ENCODE data around the gene FIBCD1. TPM values are rescaled to one million over a fixed set of nuclear protein-coding genes. Genes with fewer than 3 reads are reported as not detected.

The FIBCD1 gene
- total RNA-seq, 1 experiment from 2014 or later = not detected

GRCh38 chr9:130945173-130945572, 6.1 kb upstream of the FIBCD1 start:
- Histone ChIP-seq H3K4me3 (no peak overlapping the region), H3K36me3 (no peaks in the 10 kb centered on the region), H3K27me3 (peaks cover 13% of the 10 kb centered on the region), H3K9me3 (no peaks in the 10 kb centered on the region)
- no peak for DNase-seq

- no peak for DNase-seq
- Histone ChIP-seq H3K36me3 (no peaks in the 10 kb centered on the region), H3K9me3 (no peaks in the 10 kb centered on the region), H3K4me3 (no peak overlapping the region), H3K27me3 (peaks cover 16% of the 10 kb centered on the region)
These were observed 5.5 kb upstream of the FIBCD1 start for GRCh38 chr9:130944510-130945058.

GRCh38 chr9:130943777-130944176, 4.7 kb upstream of the FIBCD1 start:
- Histone ChIP-seq H3K27me3 (peaks cover 22% of the 10 kb centered on the region), H3K9me3 (no peaks in the 10 kb centered on the region), H3K36me3 (no peaks in the 10 kb centered on the region), H3K4me3 (no peak overlapping the region)
- DNase-seq = no peak

GRCh38 chr9:130943221-130943620, 4.2 kb upstream of the FIBCD1 start:
- Histone ChIP-seq H3K9me3 (no peaks in the 10 kb centered on the region), H3K4me3 (no peak overlapping the region), H3K36me3 (no peaks in the 10 kb centered on the region), H3K27me3 (peaks cover 23% of the 10 kb centered on the region)
- DNase-seq = peak; percentile 36

GRCh38 chr9:130942679-130943078, 3.6 kb upstream of the FIBCD1 start:
- DNase-seq = no peak
- H3K9me3 ChIP-seq = no peaks in the 10 kb centered on the region
- no peak overlapping the region for H3K4me3 ChIP-seq
- H3K36me3 ChIP-seq = no peaks in the 10 kb centered on the region
- peaks cover 23% of the 10 kb centered on the region for H3K27me3 ChIP-seq

GRCh38 chr9:130942084-130942483, 3.0 kb upstream of the FIBCD1 start:
- H3K27me3 ChIP-seq = peaks cover 23% of the 10 kb centered on the region
- DNase-seq = no peak
- H3K36me3 ChIP-seq = no peaks in the 10 kb centered on the region
- H3K9me3 ChIP-seq = no peaks in the 10 kb centered on the region
- no peak overlapping the region for H3K4me3 ChIP-seq

GRCh38 chr9:130940693-130941576, 1.9 kb upstream of the FIBCD1 start:
- H3K9me3 ChIP-seq = no peaks in the 10 kb centered on the region
- H3K27me3 ChIP-seq = peaks cover 23% of the 10 kb centered on the region
- peak; percentile 28 for DNase-seq
- H3K4me3 ChIP-seq = no peak overlapping the region
- H3K36me3 ChIP-seq = no peaks in the 10 kb centered on the region

- Histone ChIP-seq H3K27me3 (peaks cover 23% of the 10 kb centered on the region), H3K4me3 (no peak overlapping the region), H3K36me3 (no peaks in the 10 kb centered on the region), H3K9me3 (no peaks in the 10 kb centered on the region)
- DNase-seq = no peak
These were observed 1.0 kb upstream of the FIBCD1 start for GRCh38 chr9:130940027-130940549.

- Histone ChIP-seq H3K9me3 (no peaks in the 10 kb centered on the region), H3K27me3 (peaks cover 23% of the 10 kb centered on the region), H3K4me3 (peak overlapping the region; percentile 55), H3K36me3 (no peaks in the 10 kb centered on the region)
- DNase-seq = no peak
These were observed 469 bp upstream of the FIBCD1 start for GRCh38 chr9:130939405-130940026.

GRCh38 chr9:130938184-130938651, 829 bp downstream of the FIBCD1 start:
- no peaks in the 10 kb centered on the region for H3K36me3 ChIP-seq
- no peak overlapping the region; the same call in 1 of the 2 replicates for H3K4me3 ChIP-seq
- peaks cover 21% of the 10 kb centered on the region for H3K27me3 ChIP-seq
- no peak for DNase-seq
- no peaks in the 10 kb centered on the region for H3K9me3 ChIP-seq

GRCh38 chr9:130937146-130938076, 1.6 kb downstream of the FIBCD1 start:
- Histone ChIP-seq H3K36me3 (no peaks in the 10 kb centered on the region), H3K4me3 (no peak overlapping the region; the same call in 1 of the 2 replicates), H3K27me3 (peaks cover 20% of the 10 kb centered on the region), H3K9me3 (no peaks in the 10 kb centered on the region)
- no peak for DNase-seq

GRCh38 chr9:130936285-130937117, 2.5 kb downstream of the FIBCD1 start:
- Histone ChIP-seq H3K36me3 (no peaks in the 10 kb centered on the region), H3K27me3 (peaks cover 20% of the 10 kb centered on the region), H3K9me3 (no peaks in the 10 kb centered on the region), H3K4me3 (no peak overlapping the region)
- DNase-seq = peak; percentile 54

GRCh38 chr9:130935648-130936271, 3.3 kb downstream of the FIBCD1 start:
- DNase-seq = no peak
- Histone ChIP-seq H3K36me3 (no peaks in the 10 kb centered on the region), H3K4me3 (no peak overlapping the region), H3K9me3 (no peaks in the 10 kb centered on the region), H3K27me3 (peaks cover 15% of the 10 kb centered on the region)

- H3K36me3 ChIP-seq = no peaks in the 10 kb centered on the region
- H3K4me3 ChIP-seq = no peak overlapping the region
- H3K9me3 ChIP-seq = no peaks in the 10 kb centered on the region
- DNase-seq = no peak
- H3K27me3 ChIP-seq = peaks cover 8% of the 10 kb centered on the region
These were observed 4.1 kb downstream of the FIBCD1 start for GRCh38 chr9:130934702-130935647.
